Stimulated activated CD4-positive, alpha-beta T cell treated with anti-CD3 and anti-CD28 coated beads, Interleukin-15, amount 100 ng/mL, for 1 hour (primary cell): ENCODE measurements around the gene CEP350.
"Not testable (repeated sequence)": the region's sequence is repeated elsewhere in the genome, so short reads cannot be mapped to it uniquely, and the experiment has no call there.

Experiments
- DNase-seq, 2 donors: peaks; one replicate each; pipeline ENCODE4 v3.0.0-alpha.2; 2020; ENCODE audit warnings: low read depth in 1 of 2, low spot score in 1 of 2

CEP350 gene

GRCh38 chr1:179978199-179979079 lies 23.8 kb downstream of the CEP350 start:
- DNase-seq, result no peak

DNA sequence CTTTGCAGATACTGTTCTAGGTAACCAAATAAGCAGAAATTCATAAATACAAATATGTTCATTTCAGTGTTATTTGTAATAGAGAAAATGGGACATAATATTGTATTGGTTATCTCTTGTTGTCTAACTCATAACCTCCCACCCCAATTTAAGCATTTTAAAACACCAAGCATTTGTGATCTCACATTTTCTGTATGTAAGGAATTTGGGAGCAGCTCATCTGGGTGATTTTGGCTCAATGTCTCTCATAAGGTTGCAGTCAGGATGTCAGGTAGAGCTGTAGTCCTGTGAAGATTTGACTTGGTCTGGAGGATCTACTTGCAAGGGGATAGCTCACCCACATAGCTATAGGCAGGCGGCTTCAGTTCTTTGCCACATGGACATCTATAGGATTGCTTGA lies 29.5 kb downstream of the CEP350 start:
- no peak for DNase-seq

- DNase-seq, result no peak
Observed at GRCh38 chr1:179984942-179985341, 30.3 kb downstream of the CEP350 start.

DNA sequence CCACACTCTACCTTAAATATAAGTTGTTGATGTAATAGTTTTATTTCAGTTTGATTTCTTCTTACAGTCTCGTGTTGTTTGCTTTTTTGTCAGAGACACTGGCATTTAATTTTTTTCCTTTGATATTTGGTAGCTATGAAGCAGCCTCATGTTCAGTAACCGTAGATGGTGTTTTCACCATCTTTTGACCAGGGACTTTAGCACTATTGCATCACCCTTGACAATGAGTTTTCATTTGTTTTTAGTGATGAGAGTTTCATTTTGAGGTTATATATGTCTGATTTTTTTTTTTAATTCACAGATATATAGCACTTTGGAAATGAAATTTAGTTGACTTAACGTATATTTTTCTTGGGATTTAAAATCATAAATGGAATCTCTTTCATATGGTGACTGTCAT lies 36.2 kb downstream of the CEP350 start:
- no peak for DNase-seq

DNA sequence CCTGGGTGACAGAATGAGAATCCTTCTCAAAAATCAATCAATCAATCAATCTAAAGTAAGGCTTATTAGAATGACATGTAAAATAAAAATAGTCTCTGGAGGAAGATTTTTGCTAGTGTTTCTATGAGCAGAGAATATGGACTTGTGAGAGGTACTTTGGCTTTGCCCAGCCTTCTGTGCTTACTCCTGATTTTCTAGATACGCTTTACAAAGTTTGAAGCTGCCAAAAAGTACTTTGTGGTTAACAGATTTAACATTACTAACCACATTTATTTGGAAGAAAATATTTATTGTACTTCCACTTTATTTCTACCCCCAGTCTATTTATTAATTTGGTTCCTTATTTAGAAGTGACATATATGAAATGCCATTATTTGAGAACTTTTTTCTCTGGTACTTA lies 41.0 kb downstream of the CEP350 start:
- no peak for DNase-seq

GRCh38 chr1:179996099-179996498 lies 41.5 kb downstream of the CEP350 start:
- no peak for DNase-seq

- DNase-seq, result no peak
Observed at GRCh38 chr1:180000575-180000974, 46.0 kb downstream of the CEP350 start.

DNA sequence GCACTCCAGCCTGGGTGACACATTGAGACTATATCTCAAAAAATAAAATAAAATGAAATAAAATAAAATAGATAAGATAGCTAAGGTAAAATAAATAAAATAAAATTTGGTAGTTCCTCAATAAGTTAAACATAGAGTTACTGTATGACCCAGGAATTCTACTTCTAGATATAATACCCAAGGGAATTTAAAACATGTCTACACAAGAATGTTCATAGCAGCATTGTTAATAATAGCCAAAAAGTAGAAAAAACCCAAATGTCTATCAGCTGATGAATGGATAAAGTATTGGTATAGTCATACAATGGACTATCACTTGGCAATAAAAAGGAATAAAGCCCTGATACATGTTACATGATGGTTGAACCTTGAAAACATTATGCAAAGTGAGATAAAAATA lies 47.8 kb downstream of the CEP350 start:
- no peak for DNase-seq

DNA sequence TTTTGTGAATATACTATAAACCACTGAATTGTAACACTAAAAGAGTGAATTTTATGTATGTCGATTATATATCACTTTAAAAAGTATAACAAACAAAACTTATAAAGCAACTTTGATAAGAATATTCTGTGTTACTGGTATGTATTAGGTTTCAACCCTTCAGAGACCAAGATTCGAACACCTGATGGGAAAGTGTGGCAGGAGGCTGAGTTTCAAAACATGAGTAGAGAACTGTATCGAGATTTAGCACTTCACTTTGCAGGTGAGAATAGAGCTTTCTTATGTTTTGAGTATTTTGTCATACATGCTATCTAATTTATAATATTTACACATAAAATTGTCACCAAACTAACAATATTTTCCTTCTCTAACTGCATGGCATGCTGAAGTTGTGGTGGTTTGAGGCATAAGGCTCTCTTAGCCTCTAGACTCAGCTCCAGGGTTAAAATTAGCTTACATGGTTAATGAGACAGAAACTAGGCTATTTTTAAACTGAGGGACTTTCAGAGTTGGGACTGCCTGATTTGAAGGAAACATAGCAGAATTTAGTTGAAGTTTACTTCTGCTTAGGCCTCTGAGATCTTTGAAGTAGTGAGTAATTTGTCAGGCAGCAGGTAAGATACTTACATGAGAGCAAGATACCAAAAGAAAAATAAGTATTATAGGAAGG lies 48.6 kb downstream of the CEP350 start:
- DNase-seq, result no peak

DNA sequence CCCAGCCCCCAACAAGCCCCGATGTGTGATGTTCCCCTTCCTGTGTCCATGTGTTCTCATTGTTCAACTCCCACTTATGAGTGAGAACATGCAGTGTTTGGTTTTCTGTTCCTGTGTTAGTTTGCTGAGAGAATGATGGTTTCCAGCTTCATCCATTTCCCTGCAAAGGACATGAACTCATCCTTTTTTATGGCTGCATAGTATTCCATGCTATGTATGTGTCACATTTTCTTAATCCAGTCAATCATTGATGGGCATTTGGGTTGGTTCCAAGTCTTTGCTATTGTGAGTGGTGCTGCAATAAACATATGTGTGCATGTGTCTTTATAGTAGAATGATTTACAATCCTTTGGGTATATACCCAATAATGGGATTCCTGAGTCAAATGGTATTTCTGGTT lies 52.2 kb downstream of the CEP350 start:
- DNase-seq, result not testable (repeated sequence)

- DNase-seq, result no peak
Observed at GRCh38 chr1:180020017-180020416, 65.4 kb downstream of the CEP350 start.

DNA sequence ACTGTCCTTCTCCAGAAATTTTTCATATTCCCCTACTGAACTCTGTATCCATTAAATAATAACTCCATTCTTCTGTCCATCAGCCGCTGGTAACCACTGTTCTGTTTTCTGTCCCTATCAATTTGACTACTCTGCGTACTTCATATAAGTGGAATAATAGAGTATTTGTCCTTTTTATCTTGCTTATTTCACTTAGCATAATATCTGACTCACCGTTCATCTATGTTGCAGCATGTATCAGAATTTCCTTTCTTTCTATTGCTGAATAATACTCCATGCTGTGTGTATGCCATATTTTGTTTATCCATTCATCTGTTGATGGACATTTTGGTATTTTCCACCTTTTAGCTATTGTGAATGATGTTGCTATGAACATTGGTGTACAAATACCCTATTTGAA lies 71.9 kb downstream of the CEP350 start:
- no peak for DNase-seq

- DNase-seq, result no peak
Observed at GRCh38 chr1:180027949-180028445, 73.4 kb downstream of the CEP350 start.

GRCh38 chr1:180028864-180029263 lies 74.3 kb downstream of the CEP350 start:
- DNase-seq, result no peak

DNA sequence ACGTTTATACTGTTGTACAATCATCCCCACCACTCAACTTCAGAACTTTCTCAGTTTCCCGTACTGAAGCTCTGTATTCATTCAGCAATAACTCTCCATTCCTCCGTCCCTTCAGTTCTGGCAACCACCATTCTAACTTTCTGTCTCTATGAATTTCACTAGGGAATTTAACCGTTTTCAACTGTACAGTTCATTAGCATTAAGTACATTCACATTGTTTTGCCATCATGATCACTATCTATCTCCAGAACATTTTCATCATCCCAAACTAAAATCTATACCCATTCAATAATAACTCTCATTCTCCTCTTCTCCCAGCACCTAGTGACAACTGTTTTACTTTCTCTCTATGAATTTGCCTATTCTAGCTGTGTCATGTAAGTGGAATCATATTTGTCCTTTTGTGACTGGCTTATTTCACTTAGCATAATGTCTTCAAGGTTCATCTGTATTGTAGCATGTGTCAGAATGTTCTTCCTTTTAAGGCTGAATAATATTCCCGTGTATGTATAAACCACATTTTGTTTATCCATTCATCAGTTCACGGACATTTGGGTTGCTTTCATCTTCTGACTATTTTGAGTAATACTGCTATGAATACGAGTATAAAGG lies 75.0 kb downstream of the CEP350 start:
- DNase-seq, result no peak

DNA sequence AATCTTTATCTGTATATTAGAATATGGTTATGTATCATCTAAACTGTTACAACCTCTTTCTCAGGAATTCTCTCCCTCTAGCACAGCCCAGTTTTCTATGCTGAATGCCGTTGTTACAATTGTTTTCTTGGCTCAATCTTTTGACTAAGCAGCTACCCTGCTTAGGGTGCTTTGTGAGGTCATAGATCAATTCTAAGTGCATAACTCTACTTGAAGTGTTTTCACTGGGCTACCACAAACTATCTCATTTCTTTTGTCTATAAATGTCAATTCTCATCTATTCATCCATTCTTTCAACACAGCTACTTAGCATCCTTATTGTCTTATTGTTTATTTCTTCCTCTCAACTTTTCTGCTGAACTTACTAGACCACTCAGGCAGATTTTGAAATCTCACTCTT lies 77.1 kb downstream of the CEP350 start:
- DNase-seq, result no peak

DNA sequence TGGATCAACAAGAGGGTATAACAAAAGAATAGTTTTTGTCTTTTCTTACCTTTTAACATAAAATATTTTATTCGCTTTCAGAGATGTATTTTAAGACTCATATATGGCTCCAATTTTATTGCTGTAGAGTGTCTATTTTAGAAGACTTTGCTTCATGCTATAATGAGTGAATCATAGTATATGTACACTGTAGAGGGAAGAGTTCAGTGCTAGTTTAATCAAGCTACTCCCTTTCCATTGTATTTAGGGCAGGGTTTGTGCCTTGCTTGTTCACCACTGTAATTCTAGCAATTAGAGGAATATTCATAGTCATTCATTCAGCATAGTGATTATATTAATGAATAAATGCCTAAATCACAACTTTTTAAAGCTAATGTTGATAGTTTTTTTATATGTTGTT lies 78.8 kb downstream of the CEP350 start:
- DNase-seq, result no peak

GRCh38 chr1:180040034-180040433 lies 85.4 kb downstream of the CEP350 start:
- no peak for DNase-seq

- DNase-seq, result no peak
Observed at GRCh38 chr1:180041582-180041981, 87.0 kb downstream of the CEP350 start.

DNA sequence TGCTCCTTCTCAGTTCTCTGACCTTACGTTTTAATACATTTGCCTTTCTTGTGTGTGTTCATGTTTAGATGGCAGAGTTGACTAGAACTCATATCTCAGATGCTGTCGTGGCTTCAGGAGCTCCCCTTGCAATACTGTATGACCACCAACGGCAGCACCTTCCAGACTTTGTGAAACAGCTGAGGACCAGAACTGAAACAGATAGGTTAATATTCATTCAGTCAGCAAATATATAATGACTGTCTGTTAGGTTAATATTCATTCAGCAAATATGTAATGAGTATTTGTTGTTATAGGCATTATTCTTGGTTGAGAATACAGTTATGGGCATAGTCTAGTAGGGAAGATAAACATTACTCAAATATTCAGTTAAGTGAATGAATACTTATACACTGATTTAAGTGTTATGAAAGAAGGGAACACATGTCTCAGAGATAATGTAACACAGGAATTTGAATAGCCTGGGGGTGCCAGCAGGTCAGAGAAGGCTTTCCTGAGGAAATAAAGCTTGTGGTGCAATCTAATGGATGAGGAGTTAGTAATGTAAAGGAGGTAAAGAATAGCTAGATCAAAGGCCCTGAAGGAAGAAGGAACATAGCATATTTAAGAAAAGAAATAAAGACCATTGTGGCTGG lies 88.5 kb downstream of the CEP350 start:
- no peak for DNase-seq

DNA sequence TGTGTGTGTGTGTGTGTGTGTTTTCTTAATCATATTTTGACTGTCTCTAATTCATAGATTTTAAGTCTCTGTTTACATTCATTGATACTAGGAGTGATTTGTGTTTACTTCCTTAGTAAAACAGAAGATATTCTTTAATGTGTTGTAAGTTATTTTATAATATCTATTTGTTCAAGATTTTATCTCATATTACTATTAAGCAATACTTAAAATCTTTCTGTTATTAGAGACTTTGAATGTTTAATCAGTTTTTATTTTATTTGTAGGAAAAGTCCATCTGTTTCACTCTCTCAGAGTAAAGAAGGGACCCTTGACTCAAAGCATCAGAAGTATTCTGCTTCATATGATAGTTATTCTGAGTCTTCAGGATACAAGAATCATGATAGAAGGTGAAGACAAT lies 89.2 kb downstream of the CEP350 start:
- DNase-seq, result no peak

DNA sequence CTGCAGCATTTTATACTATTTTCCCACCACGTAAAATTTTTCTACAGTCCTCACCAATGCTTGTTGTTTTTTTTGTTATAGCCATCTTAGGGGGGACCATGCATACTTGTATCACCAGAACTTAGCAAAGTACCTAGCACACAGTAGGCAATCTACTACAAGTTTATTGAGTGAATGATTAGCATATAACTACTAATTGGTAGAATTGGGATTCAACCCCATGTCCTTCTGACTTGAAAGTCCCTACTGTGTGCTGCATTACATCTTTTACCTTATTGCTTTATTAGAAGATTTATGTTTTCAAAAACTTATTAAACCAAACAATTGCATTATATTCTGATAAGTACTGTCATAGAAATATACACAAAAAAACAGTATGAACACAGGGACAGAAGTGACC lies 92.1 kb downstream of the CEP350 start:
- no peak for DNase-seq
